ENCODE data around the gene TECPR2.

TECPR2 gene

GRCh38 chr14:102479107-102479506 is 116.4 kb downstream of the TECPR2 start:
- no peak overlapping the region for H3K4me3 ChIP-seq
- no peak overlapping the region for H3K27ac ChIP-seq
- H3K4me1 ChIP-seq, result peaks cover 0 to 4% (median 0%) of the 10 kb centered on the region in 4 donors
- H3K27me3 ChIP-seq, result no peaks in the 10 kb centered on the region
- intact Hi-C loops (cut with DNase I; ENCODE audit: low total_unique reads), result no loop called here
- DNase-seq, result no peak
- peaks cover 0 to 12% (median 12%) of the 10 kb centered on the region in 3 donors for H3K36me3 ChIP-seq
- no peaks in the 10 kb centered on the region for H3K9me3 ChIP-seq
- TF ChIP-seq CTCF (IDR thresholded peaks at IDR 0.05), result no peak

- TF ChIP-seq CTCF (IDR thresholded peaks at IDR 0.05), result no peak
- Histone ChIP-seq H3K36me3 (peaks cover 0 to 12% (median 12%) of the 10 kb centered on the region in 3 donors), H3K27ac (no peak overlapping the region), H3K9me3 (no peaks in the 10 kb centered on the region), H3K4me1 (peaks cover 0 to 4% (median 0%) of the 10 kb centered on the region in 4 donors), H3K4me3 (no peak overlapping the region), H3K27me3 (no peaks in the 10 kb centered on the region)
- intact Hi-C loops (cut with DNase I; ENCODE audit: low total_unique reads), result no loop called here
- DNase-seq, result no peak
Measured at GRCh38 chr14:102479777-102480176, 117.0 kb downstream of the TECPR2 start.

- intact Hi-C loops (cut with DNase I; ENCODE audit: low total_unique reads), result no loop called here
- H3K27me3 ChIP-seq, result no peaks in the 10 kb centered on the region
- H3K4me1 ChIP-seq, result peaks cover 0 to 5% (median under 1%) of the 10 kb centered on the region in 4 donors
- H3K27ac ChIP-seq, result no peak overlapping the region
- H3K9me3 ChIP-seq, result no peaks in the 10 kb centered on the region
- H3K4me3 ChIP-seq, result no peak overlapping the region
- peaks cover 0 to 12% (median 7%) of the 10 kb centered on the region in 3 donors for H3K36me3 ChIP-seq
- TF ChIP-seq CTCF (IDR thresholded peaks at IDR 0.05), result no peak
- DNase-seq, result no peak
Measured at GRCh38 chr14:102481371-102481770, 118.6 kb downstream of the TECPR2 start.

- Histone ChIP-seq H3K4me3 (no peak overlapping the region), H3K9me3 (no peaks in the 10 kb centered on the region), H3K27ac (no peak overlapping the region), H3K27me3 (no peaks in the 10 kb centered on the region), H3K36me3 (peaks cover 0 to 12% (median 7%) of the 10 kb centered on the region in 3 donors), H3K4me1 (peaks cover 0 to 9% (median 5%) of the 10 kb centered on the region in 4 donors)
- no peak for TF ChIP-seq CTCF (IDR thresholded peaks at IDR 0.05)
- no peak for DNase-seq
- intact Hi-C loops (cut with DNase I; ENCODE audit: low total_unique reads), result no loop called here
Measured at GRCh38 chr14:102481791-102482238, 119.1 kb downstream of the TECPR2 start.

- Histone ChIP-seq H3K4me3 (no peak overlapping the region), H3K27me3 (no peaks in the 10 kb centered on the region), H3K36me3 (peaks cover 0 to 12% (median 7%) of the 10 kb centered on the region in 3 donors), H3K27ac (no peak overlapping the region), H3K4me1 (peaks cover 0 to 13% (median 10%) of the 10 kb centered on the region in 4 donors), H3K9me3 (no peaks in the 10 kb centered on the region)
- no peak for DNase-seq
- TF ChIP-seq CTCF (IDR thresholded peaks at IDR 0.05), result no peak
- intact Hi-C loops (cut with DNase I; ENCODE audit: low total_unique reads), result no loop called here
Measured at GRCh38 chr14:102484316-102484715, 121.6 kb downstream of the TECPR2 start.
